Sigmoid colon (tissue), 7 donors: ENCODE measurements around the gene COL4A2. TPM values are rescaled to one million over a fixed set of nuclear protein-coding genes. Genes with fewer than 3 reads are reported as not detected.

Experiments used
- DNase-seq: peaks from one replicate; pipeline ENCODE4 v3.0.0-alpha.2; 2019
- H3K27ac ChIP-seq, 4 donors: fragments of 200-600 bp; sonication (generic); one replicate each; pipeline ENCODE4 v1.5.1; 2016 to 2019; ENCODE audit warnings: mild to moderate bottlenecking in 1 of 4
- H3K27me3 ChIP-seq, 3 donors: fragments of 200-600 bp; sonication (generic); one replicate each; pipeline ENCODE4 v1.5.1; 2019; ENCODE audit warnings: mild to moderate bottlenecking in 1 of 3
- H3K36me3 ChIP-seq, 4 donors: fragments of 200-600 bp; sonication (generic); one replicate each; pipeline ENCODE4 v1.5.1; 2016 to 2019
- H3K4me1 ChIP-seq, 4 donors: fragments of 200-600 bp; sonication (generic); one replicate each; pipeline ENCODE4 v1.5.1; 2017 to 2019
- H3K4me3 ChIP-seq, 4 donors: fragments of 200-600 bp; sonication (generic); one replicate each; pipeline ENCODE4 v1.5.1; 2017 to 2019; ENCODE audit warnings: mild to moderate bottlenecking in 2 of 4, moderate library complexity in 1 of 4
- H3K9me3 ChIP-seq, 4 donors: fragments of 200-600 bp in 3 of 4; sonication (generic) in 3 of 4; one replicate each; pipeline versions ENCODE4 v1.5.1 to v1.6.1; 2013 to 2019
- EP300 ChIP-seq, 4 donors: sonication (generic); formaldehyde crosslinking; IDR thresholded peaks; one replicate each; pipeline ENCODE4 v1.6.1; 2017; ENCODE audit warnings: antibody characterized with exemption in 4 of 4
- POLR2A ChIP-seq, 2 donors: fragments of 450-650 bp; IDR thresholded peaks; one replicate each; pipeline ENCODE4 v1.6.1; 2016; ENCODE audit warnings: antibody characterized with exemption in 2 of 2, mild to moderate bottlenecking in 2 of 2, moderate library complexity in 2 of 2
- POLR2AphosphoS5 ChIP-seq, 4 donors: sonication (generic); formaldehyde crosslinking; IDR thresholded peaks; one replicate each; pipeline ENCODE4 v1.6.1; 2017; ENCODE audit warnings: antibody characterized with exemption in 4 of 4
- WGBS, 2 donors: extraction: QIAGEN DNeasy Blood & Tissue Kit; methylation state at CpG; one replicate each; pipeline ENCODE4 v1.1.7; 2013; 5-methylcytosine and 5-hydroxymethylcytosine counted together
- intact Hi-C: fragments of 100-400 bp; cut with DNase I; formaldehyde crosslinking; loops from one replicate; pipeline ENCODE4 v1.15.1; 2023
- polyA plus RNA-seq, 3 donors: library from polyadenylated mRNA; stranded (reverse); fragments of 200-250 nt; gene quantifications; one replicate each; pipeline ENCODE4 v1.2.3, GENCODE V29; 2013
- total RNA-seq, 4 donors: library from RNA; depleted of rRNA; stranded (reverse); fragments of >200 nt; gene quantifications; one replicate each; pipeline ENCODE4 v1.1.0, GENCODE V29; 2016
- TF ChIP-seq, protein P1 (sequence below), 4 experiments: fragments of 450-650 bp in 3 of 4; fragments of 200-600 bp in 1 of 4; IDR thresholded peaks; one replicate each; pipeline ENCODE4 v1.5.1; 2016 to 2019; ENCODE audit warnings: antibody characterized with exemption in 4 of 4, mild to moderate bottlenecking in 3 of 4, moderate library complexity in 2 of 4
- donor health status: healthy with polysubstance abuse.
- donor health status: Bipolar disorder and iron deficiency.
- donor health status: healthy.

COL4A2 gene
- total and polyA plus RNA-seq, 7 donors, result 24.0 to 1,039 (median 306) TPM

DNA sequence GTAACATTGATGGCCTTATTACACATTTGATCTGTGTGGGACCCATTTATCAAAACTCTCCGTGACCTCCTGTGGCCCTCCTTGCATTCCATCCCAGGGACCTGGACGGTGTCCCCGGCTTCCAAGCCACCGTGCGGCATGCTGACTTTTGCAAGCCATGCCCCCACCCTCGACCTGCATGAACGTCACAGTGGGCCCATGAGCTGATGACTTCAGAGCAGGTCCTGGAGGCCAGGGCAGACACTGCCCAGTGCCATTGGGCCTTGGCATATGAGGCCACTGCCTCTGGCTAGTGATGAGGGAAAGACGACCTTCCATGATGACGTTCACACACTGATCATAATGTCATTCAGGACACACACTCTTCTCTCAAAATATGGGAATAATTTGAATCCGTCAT, 191.7 kb downstream of the COL4A2 start:
- H3K4me1 ChIP-seq, result peaks cover 0 to 12% (median 8%) of the 10 kb centered on the region in 4 donors
- peaks cover 78 to 97% (median 84%) of the 10 kb centered on the region in 4 donors for H3K36me3 ChIP-seq
- no peaks in the 10 kb centered on the region for H3K9me3 ChIP-seq
- intact Hi-C loops, result no loop called here
- no peaks in the 10 kb centered on the region for H3K27me3 ChIP-seq
- TF ChIP-seq EP300 (IDR thresholded peaks at IDR 0.05) (no peak), POLR2AphosphoS5 (IDR thresholded peaks at IDR 0.05) (no peak), POLR2A (IDR thresholded peaks at IDR 0.05) (no peak)
- TF ChIP-seq, protein P1, sequence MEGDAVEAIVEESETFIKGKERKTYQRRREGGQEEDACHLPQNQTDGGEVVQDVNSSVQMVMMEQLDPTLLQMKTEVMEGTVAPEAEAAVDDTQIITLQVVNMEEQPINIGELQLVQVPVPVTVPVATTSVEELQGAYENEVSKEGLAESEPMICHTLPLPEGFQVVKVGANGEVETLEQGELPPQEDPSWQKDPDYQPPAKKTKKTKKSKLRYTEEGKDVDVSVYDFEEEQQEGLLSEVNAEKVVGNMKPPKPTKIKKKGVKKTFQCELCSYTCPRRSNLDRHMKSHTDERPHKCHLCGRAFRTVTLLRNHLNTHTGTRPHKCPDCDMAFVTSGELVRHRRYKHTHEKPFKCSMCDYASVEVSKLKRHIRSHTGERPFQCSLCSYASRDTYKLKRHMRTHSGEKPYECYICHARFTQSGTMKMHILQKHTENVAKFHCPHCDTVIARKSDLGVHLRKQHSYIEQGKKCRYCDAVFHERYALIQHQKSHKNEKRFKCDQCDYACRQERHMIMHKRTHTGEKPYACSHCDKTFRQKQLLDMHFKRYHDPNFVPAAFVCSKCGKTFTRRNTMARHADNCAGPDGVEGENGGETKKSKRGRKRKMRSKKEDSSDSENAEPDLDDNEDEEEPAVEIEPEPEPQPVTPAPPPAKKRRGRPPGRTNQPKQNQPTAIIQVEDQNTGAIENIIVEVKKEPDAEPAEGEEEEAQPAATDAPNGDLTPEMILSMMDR (IDR thresholded peaks at IDR 0.05), result no peak
- no peak for DNase-seq
- H3K4me3 ChIP-seq, result no peak overlapping the region
- WGBS, 2 donors, result 91 to 94% methylated on average over 10 of the region's 10 CpGs
- no peak overlapping the region for H3K27ac ChIP-seq

DNA sequence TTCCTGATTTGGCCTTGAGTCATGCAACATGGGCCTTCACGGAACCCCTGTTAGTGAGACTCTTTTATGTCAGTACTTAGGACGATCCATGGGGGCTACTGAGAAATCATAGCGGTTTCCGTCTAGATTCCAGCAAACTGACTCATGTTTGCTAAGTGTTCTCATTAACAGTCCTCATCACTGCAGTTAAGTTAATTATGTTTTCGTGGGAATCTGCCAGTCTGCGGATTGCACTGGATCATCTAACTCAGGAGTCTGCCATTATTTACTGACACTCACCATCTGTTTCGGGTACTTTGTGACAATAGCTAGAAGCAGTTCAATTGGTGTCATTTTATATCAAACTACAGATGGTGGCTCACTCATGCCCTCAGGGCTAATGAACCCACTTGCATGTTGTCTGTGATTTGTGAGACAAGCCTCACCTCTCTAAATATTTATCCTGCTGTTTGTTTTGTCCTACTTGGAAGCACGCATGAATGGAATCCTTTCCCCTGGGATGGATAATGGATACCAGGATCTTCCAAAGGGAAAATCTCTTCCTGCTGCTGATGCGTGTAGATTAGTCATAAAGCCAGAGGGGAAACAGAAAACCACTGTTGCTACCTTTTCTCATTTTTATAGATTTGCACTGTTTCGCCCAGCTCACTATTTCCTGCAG, 192.7 kb downstream of the COL4A2 start:
- no peaks in the 10 kb centered on the region for H3K9me3 ChIP-seq
- WGBS, 2 donors, result 85 to 88% methylated on average over 10 of the region's 10 CpGs
- DNase-seq, result no peak
- intact Hi-C loops, result loop anchor here (5.0 kb wide), 1 partner anchor 42 kb away; no protein-coding TSS in a partner anchor
- H3K27me3 ChIP-seq, result no peaks in the 10 kb centered on the region
- H3K4me3 ChIP-seq, result no peak overlapping the region
- no peak for TF ChIP-seq POLR2A (IDR thresholded peaks at IDR 0.05)
- TF ChIP-seq EP300 (IDR thresholded peaks at IDR 0.05), result no peak
- TF ChIP-seq POLR2AphosphoS5 (IDR thresholded peaks at IDR 0.05), result no peak
- TF ChIP-seq, protein P1 (IDR thresholded peaks at IDR 0.05), result no peak
- H3K27ac ChIP-seq, result peak overlapping the region in 2 of 4 donors; percentile 6 to 10
- H3K4me1 ChIP-seq, result peaks cover 0 to 22% (median 10%) of the 10 kb centered on the region in 4 donors
- peaks cover 82 to 98% (median 91%) of the 10 kb centered on the region in 4 donors for H3K36me3 ChIP-seq

DNA sequence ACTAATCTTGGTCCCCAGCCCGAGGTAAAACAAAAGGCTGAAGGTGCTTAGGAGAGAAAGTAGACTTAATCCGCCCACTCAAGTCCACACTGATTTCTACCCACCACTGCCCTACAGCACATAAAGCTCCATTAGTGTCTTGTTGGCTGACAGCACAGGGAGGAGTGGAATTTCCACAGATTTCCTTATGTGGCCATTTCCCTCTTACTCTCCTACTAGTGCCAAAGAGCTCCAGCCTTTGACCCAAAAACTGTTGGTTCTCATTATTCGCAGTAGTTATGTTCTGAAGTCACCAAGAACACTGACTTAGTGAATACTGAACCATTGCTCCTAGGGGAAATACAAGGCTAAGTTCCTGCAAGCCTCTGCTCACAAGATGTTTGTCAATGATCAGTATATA, 193.3 kb downstream of the COL4A2 start:
- intact Hi-C loops, result loop anchor here (5.0 kb wide), 1 partner anchor 43 kb away; no protein-coding TSS in a partner anchor

GRCh38 chr13:110501188-110501587, 194.1 kb downstream of the COL4A2 start:
- H3K27ac ChIP-seq, result peak overlapping the region in 2 of 4 donors; percentile 4 to 30
- intact Hi-C loops, result loop anchor here (5.0 kb wide), 1 partner anchor 44 kb away; no protein-coding TSS in a partner anchor
- WGBS, 2 donors, result 93 to 97% methylated on average over 9 of the region's 9 CpGs

More for the DNA sequence above, 193.3 kb downstream of the COL4A2 start:
- H3K4me3 ChIP-seq, result no peak overlapping the region
- H3K9me3 ChIP-seq, result no peaks in the 10 kb centered on the region
- 94 to 95% methylated on average over 3 of the region's 3 CpGs for WGBS, 2 donors
- TF ChIP-seq EP300 (IDR thresholded peaks at IDR 0.05) (no peak), POLR2AphosphoS5 (IDR thresholded peaks at IDR 0.05) (no peak), POLR2A (IDR thresholded peaks at IDR 0.05) (no peak)
- TF ChIP-seq, protein P1 (IDR thresholded peaks at IDR 0.05), result no peak
- no peak for DNase-seq
- H3K27ac ChIP-seq, result peak overlapping the region in 1 of 4 donors; percentile 6
- H3K27me3 ChIP-seq, result no peaks in the 10 kb centered on the region
- peaks cover 77 to 96% (median 87%) of the 10 kb centered on the region in 4 donors for H3K36me3 ChIP-seq
- peaks cover 0 to 24% (median 11%) of the 10 kb centered on the region in 4 donors for H3K4me1 ChIP-seq

More at GRCh38 chr13:110501188-110501587, 194.1 kb downstream of the COL4A2 start:
- TF ChIP-seq, protein P1 (IDR thresholded peaks at IDR 0.05), result no peak
- no peak for TF ChIP-seq POLR2AphosphoS5 (IDR thresholded peaks at IDR 0.05)
- TF ChIP-seq EP300 (IDR thresholded peaks at IDR 0.05), result no peak
- no peak for TF ChIP-seq POLR2A (IDR thresholded peaks at IDR 0.05)
- peak; percentile 57 for DNase-seq
- Histone ChIP-seq H3K36me3 (peaks cover 72 to 96% (median 85%) of the 10 kb centered on the region in 4 donors), H3K4me3 (no peak overlapping the region), H3K9me3 (no peaks in the 10 kb centered on the region), H3K27me3 (no peaks in the 10 kb centered on the region), H3K4me1 (peaks cover 0 to 32% (median 16%) of the 10 kb centered on the region in 4 donors)
